Breast epithelium (tissue), 4 donors: ENCODE measurements around the gene BEAN1. TPM values are rescaled to one million over a fixed set of nuclear protein-coding genes. Genes with fewer than 3 reads are reported as not detected.

Source experiments
- DNase-seq, 2 donors: peaks; one replicate each; pipeline ENCODE4 v3.0.0-alpha.2; 2019; ENCODE audit warnings: low spot score in 2 of 2
- H3K27ac ChIP-seq, 2 donors: fragments of 200-600 bp; sonication (generic) in 1 of 2; one replicate each; pipeline ENCODE4 v1.5.1; 2016 to 2019; ENCODE audit warnings: mild to moderate bottlenecking in 1 of 2
- H3K27me3 ChIP-seq, 2 donors: fragments of 200-600 bp; sonication (generic) in 1 of 2; one replicate each; pipeline versions ENCODE4 v1.5.1 to v1.6.0; 2017 to 2019; ENCODE audit warnings: control low read depth in 1 of 2, mild to moderate bottlenecking in 1 of 2
- H3K36me3 ChIP-seq: fragments of 200-600 bp; one replicate; pipeline ENCODE4 v1.5.1; 2019
- H3K4me1 ChIP-seq, 2 donors: fragments of 200-600 bp; sonication (generic); one replicate each; pipeline ENCODE4 v1.5.1; 2016 to 2019; ENCODE audit warnings: control low read depth in 1 of 2
- H3K4me3 ChIP-seq, 3 donors: fragments of 200-600 bp; sonication (generic); 1 replicate in 2 of 3; 2 replicates in 1 of 3; pipeline ENCODE4 v1.5.1; 2016 to 2019; ENCODE audit warnings: mild to moderate bottlenecking in 3 of 3, moderate library complexity in 2 of 3
- H3K9me3 ChIP-seq, 2 donors: fragments of 200-600 bp; sonication (generic) in 1 of 2; one replicate each; pipeline ENCODE4 v1.5.1; 2016 to 2019; ENCODE audit warnings: control low read depth in 1 of 2
- POLR2A ChIP-seq: fragments of 450-650 bp; IDR thresholded peaks from one replicate; pipeline ENCODE4 v1.6.1; 2016; ENCODE audit warnings: antibody characterized with exemption, mild to moderate bottlenecking, moderate library complexity
- POLR2AphosphoS5 ChIP-seq, 3 donors: sonication (generic); formaldehyde crosslinking; IDR thresholded peaks; one replicate each; pipeline ENCODE4 v1.6.1; 2017; ENCODE audit warnings: antibody characterized with exemption in 3 of 3
- intact Hi-C: fragments of 100-400 bp; cut with DNase I; formaldehyde crosslinking; loops from one replicate; pipeline ENCODE4 v1.15.1; 2023; ENCODE audit warnings: low total_unique reads
- total RNA-seq, 3 donors: library from RNA; depleted of rRNA; stranded (reverse); fragments of >200 nt; gene quantifications; one replicate each; pipeline ENCODE4 v1.1.0, GENCODE V29; 2016
- TF ChIP-seq, protein P1 (sequence below), 3 donors: fragments of 450-650 bp; IDR thresholded peaks; one replicate each; pipeline ENCODE4 v1.5.1; 2016 to 2017; ENCODE audit warnings: antibody characterized with exemption in 3 of 3, mild to moderate bottlenecking in 3 of 3, moderate library complexity in 3 of 3

Gene BEAN1
- total RNA-seq, 3 donors from 2014 or later: 0.16 to 3.5 TPM; not detected in 1

GRCh38 chr16:66389256-66390176, 37.6 kb upstream of the BEAN1 start:
- Histone ChIP-seq H3K36me3 (no peaks in the 10 kb centered on the region), H3K4me3 (no peak overlapping the region), H3K27ac (no peak overlapping the region), H3K27me3 (no peaks in the 10 kb centered on the region), H3K4me1 (no peaks in the 10 kb centered on the region), H3K9me3 (no peaks in the 10 kb centered on the region)
- intact Hi-C loops: no loop called here
- DNase-seq: no peak
- TF ChIP-seq, protein P1, sequence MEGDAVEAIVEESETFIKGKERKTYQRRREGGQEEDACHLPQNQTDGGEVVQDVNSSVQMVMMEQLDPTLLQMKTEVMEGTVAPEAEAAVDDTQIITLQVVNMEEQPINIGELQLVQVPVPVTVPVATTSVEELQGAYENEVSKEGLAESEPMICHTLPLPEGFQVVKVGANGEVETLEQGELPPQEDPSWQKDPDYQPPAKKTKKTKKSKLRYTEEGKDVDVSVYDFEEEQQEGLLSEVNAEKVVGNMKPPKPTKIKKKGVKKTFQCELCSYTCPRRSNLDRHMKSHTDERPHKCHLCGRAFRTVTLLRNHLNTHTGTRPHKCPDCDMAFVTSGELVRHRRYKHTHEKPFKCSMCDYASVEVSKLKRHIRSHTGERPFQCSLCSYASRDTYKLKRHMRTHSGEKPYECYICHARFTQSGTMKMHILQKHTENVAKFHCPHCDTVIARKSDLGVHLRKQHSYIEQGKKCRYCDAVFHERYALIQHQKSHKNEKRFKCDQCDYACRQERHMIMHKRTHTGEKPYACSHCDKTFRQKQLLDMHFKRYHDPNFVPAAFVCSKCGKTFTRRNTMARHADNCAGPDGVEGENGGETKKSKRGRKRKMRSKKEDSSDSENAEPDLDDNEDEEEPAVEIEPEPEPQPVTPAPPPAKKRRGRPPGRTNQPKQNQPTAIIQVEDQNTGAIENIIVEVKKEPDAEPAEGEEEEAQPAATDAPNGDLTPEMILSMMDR (IDR thresholded peaks at IDR 0.05): no peak
- no peak for TF ChIP-seq POLR2A
- no peak for TF ChIP-seq POLR2AphosphoS5 (IDR thresholded peaks at IDR 0.05)

DNA sequence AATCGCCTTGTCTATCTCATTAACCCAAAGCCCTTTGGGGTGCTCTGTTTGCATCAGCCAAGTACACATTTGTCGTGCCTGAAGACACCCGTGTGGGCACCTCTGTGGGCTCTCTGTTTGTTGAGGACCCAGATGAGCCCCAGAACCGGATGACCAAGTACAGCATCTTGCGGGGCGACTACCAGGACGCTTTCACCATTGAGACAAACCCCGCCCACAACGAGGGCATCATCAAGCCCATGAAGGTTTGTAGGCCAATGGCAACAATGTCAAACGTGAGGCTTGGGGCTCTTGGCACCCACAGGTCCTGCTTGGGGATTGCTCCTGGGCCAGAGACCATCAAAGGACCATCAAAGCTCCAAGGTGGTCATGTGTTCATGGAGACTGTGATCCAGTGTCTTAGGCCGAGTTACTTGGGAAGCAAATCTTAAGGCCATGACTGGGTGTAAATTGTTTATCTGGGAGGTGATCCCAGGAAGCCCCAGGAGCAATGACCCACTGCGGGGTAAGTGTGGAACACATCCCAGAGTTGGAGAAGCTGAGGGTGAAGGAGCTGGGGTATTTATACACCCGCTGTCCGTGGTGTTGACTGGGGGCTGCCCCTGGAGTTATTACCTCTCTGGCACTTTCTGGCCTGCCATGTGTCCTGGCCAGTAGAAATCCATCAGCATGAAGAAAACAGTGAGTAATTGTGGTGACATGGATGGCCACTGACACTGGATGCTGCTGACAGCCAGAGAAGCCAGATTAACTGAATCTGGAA, 36.6 kb upstream of the BEAN1 start:
- no peak for DNase-seq
- no peak for TF ChIP-seq POLR2A
- TF ChIP-seq, protein P1 (IDR thresholded peaks at IDR 0.05): no peak
- no peak for TF ChIP-seq POLR2AphosphoS5 (IDR thresholded peaks at IDR 0.05)
- no peak overlapping the region for H3K27ac ChIP-seq
- H3K36me3 ChIP-seq: no peaks in the 10 kb centered on the region
- no peaks in the 10 kb centered on the region for H3K9me3 ChIP-seq
- intact Hi-C loops: no loop called here
- no peaks in the 10 kb centered on the region for H3K4me1 ChIP-seq
- H3K27me3 ChIP-seq: no peaks in the 10 kb centered on the region
- no peak overlapping the region for H3K4me3 ChIP-seq

DNA sequence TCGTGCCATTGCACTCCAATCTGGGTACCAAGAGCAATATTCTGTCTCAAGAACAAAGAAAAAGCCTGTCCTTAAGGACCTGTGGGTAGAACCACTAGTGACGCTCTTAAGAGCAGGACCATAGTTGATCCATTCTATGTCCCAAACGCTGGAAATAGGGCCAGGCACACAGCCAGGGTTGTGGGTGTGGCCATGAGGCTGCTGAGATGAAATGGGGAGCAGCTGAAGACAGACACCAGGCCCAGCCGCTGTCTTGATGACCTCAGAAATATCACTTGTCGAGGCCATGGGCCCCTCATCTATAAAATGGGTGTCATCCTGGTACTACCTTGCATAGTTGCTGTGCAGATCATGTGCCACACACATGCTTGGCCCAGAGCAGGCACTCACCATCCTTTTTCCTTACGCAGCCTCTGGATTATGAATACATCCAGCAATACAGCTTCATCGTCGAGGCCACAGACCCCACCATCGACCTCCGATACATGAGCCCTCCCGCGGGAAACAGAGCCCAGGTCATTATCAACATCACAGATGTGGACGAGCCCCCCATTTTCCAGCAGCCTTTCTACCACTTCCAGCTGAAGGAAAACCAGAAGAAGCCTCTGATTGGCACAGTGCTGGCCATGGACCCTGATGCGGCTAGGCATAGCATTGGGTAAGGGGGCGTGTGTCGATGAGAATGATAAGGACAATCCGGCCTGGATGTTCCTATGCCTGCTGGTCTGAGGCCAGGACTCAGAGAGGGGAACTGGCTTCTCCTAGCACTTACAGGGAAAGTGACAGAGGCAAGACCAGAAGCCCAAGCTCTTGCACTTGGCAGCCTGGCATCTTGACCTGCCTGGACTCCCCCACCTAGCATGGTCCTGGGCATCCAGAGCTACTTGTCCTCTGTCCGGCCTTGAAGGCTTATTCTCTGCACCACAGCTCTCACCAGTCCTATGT, 35.1 kb upstream of the BEAN1 start:
- H3K27ac ChIP-seq: no peak overlapping the region
- H3K4me3 ChIP-seq: no peak overlapping the region
- H3K36me3 ChIP-seq: no peaks in the 10 kb centered on the region
- TF ChIP-seq POLR2AphosphoS5 (IDR thresholded peaks at IDR 0.05) (no peak), POLR2A (no peak)
- TF ChIP-seq, protein P1 (IDR thresholded peaks at IDR 0.05): no peak
- no peaks in the 10 kb centered on the region for H3K9me3 ChIP-seq
- no peak for DNase-seq
- H3K4me1 ChIP-seq: no peaks in the 10 kb centered on the region
- intact Hi-C loops: no loop called here
- H3K27me3 ChIP-seq: no peaks in the 10 kb centered on the region

GRCh38 chr16:66395806-66396555, 31.1 kb upstream of the BEAN1 start:
- H3K4me3 ChIP-seq: no peak overlapping the region
- H3K27ac ChIP-seq: no peak overlapping the region
- H3K27me3 ChIP-seq: peaks cover 0 to 2% of the 10 kb centered on the region in 2 donors
- DNase-seq: no peak
- H3K9me3 ChIP-seq: no peaks in the 10 kb centered on the region
- TF ChIP-seq, protein P1 (IDR thresholded peaks at IDR 0.05): no peak
- TF ChIP-seq POLR2A: no peak
- TF ChIP-seq POLR2AphosphoS5 (IDR thresholded peaks at IDR 0.05): no peak
- no peaks in the 10 kb centered on the region for H3K4me1 ChIP-seq
- intact Hi-C loops: no loop called here
- no peaks in the 10 kb centered on the region for H3K36me3 ChIP-seq
